Stimulated activated CD4-positive, alpha-beta T cell treated with anti-CD3 and anti-CD28 coated beads, Interleukin-15, amount 100 ng/mL, for 48 hours (primary cell): ENCODE measurements around the gene TMEM121B.

Experiments used
- DNase-seq, 2 donors: peaks; one replicate each; pipeline ENCODE4 v3.0.0-alpha.2; 2020; ENCODE audit warnings: low read depth in 2 of 2

Gene TMEM121B

DNA sequence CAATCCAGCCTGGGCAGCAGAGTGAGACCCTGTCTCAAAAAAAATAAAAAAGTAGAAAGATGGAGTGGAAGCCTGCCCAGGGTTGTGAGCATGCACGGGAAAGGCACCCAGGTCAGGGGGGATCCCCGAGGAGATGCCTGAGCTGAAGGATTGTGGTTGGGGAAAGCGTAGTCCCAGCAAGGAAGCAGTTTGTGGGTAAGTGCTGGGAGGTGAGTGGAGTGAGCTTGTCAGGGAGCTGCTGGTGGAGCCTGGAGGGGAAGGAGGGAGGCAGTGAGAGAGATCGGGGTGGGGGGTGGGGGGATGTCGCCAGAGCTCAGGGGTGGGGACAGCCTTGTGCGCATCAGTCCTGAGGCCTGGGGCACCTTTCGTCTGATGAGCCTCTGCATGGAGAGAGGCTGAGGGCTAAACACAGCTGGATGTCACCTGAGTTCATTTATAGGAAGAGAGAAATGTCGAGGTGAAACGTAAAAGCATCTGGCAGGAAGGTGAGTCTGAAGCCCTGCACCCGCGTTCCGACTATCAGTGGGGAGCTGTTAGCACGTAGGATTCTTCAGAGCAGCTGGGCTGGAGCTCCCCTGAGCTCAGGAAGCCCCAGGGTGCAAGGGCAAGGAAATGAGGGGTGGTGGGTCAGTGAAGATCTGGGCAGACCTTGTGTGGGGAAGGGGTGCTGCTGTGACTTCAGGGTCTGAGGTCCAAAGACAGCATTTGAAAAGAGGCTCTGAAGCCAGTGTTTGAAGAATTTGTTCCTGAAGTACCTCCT is 10.2 kb downstream of the TMEM121B start:
- DNase-seq: no peak

DNA sequence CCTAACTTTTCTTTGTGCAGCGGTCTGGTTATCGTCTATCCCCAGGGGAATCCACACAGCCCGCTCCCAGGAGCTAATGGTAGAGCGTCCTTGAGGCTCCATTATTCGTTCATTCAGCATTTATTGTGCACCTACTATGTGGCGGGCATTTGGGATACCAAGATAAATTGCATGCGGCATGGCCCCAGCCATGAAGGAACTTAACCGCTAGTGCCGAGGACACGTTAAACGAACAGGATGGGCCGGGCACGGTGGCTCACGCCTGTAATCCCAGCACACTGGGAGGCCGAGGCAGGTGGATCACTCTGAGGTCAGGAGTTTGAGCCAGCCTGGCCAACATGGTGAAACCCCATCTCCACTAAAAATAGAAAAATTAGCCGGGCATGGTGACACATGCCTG is 11.2 kb downstream of the TMEM121B start:
- DNase-seq: no peak

DNA sequence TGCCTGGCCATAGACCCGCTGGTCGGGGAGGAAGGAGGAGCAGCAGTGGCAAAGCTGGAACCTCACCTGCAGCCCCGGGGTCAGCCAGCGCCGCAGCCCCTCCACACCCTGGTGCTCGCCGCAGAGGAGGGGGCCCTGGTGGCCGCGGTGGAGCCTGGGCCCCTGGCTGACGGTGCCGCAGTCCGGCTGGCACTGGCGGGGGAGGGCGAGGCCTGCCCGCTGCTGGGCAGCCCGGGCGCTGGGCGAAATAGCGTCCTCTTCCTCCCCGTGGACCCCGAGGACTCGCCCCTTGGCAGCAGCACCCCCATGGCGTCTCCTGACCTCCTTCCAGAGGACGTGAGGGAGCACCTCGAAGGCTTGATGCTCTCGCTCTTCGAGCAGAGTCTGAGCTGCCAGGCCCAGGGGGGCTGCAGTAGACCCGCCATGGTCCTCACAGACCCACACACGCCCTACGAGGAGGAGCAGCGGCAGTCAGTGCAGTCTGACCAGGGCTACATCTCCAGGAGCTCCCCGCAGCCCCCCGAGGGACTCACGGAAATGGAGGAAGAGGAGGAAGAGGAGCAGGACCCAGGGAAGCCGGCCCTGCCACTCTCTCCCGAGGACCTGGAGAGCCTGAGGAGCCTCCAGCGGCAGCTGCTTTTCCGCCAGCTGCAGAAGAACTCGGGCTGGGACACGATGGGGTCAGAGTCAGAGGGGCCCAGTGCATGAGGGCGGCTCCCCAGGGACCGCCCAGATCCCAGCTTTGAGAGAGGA is 11.9 kb downstream of the TMEM121B start:
- no peak for DNase-seq

DNA sequence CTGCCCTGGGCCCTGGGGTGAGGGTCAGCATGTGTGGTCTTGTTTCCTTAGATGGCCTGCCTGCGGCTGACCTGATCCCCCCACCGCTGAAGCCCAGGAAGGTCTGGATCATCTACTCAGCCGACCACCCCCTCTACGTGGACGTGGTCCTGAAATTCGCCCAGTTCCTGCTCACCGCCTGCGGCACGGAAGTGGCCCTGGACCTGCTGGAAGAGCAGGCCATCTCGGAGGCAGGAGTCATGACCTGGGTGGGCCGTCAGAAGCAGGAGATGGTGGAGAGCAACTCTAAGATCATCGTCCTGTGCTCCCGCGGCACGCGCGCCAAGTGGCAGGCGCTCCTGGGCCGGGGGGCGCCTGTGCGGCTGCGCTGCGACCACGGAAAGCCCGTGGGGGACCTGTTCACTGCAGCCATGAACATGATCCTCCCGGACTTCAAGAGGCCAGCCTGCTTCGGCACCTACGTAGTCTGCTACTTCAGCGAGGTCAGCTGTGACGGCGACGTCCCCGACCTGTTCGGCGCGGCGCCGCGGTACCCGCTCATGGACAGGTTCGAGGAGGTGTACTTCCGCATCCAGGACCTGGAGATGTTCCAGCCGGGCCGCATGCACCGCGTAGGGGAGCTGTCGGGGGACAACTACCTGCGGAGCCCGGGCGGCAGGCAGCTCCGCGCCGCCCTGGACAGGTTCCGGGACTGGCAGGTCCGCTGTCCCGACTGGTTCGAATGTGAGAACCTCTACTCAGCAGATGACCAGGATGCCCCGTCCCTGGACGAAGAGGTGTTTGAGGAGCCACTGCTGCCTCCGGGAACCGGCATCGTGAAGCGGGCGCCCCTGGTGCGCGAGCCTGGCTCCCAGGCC is 12.7 kb downstream of the TMEM121B start:
- no peak for DNase-seq

DNA sequence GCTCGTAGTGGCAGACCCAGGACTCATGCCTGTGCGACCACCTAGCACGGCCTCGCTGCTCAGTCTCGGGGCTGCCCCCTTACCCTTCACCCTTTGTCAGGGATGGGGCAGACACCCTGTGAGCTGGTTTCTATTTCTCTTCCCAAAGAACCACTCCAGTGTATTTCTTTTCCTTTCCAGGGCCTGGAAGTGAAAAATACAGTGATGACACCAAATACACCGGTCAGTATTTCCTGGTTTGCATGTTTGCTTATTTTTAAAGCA is 13.7 kb downstream of the TMEM121B start:
- no peak for DNase-seq

DNA sequence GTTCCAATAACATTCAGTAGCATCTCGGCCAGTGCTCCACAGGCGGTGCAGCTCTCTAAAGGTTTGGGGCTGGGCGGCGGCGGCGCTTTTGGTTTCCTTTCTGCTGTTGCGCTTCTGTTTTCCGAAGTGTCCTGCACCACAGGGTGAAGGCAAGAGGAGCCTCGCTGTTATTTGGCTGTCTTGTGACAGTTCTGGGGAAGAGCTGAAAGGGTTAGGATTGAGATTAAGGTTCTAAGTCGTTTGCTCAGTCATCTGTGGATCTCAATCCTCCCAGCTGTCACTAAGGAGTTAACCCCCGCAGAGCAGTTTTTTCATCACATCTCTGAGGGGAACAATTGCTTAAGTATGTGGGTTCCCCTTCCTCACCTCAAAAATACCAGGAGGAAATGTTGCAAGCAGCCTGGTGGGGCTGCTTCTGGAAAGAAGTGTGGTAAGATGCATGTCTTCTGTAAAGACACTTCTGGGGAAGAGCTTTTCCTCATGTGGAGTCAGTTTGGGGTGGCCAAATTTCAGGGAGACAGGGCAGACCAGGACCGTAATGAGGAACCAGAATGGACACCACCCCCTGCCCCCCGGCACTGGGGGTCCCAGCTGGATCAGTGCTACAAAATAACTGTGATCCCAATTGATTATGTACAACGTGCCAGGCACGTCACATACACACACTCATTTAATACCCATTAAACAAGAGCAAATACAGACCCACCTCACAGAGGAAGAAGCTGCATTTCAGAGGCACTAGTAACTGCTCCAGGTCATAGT is 14.2 kb downstream of the TMEM121B start:
- peak in 1 of 2 donors; percentile 21 for DNase-seq

DNA sequence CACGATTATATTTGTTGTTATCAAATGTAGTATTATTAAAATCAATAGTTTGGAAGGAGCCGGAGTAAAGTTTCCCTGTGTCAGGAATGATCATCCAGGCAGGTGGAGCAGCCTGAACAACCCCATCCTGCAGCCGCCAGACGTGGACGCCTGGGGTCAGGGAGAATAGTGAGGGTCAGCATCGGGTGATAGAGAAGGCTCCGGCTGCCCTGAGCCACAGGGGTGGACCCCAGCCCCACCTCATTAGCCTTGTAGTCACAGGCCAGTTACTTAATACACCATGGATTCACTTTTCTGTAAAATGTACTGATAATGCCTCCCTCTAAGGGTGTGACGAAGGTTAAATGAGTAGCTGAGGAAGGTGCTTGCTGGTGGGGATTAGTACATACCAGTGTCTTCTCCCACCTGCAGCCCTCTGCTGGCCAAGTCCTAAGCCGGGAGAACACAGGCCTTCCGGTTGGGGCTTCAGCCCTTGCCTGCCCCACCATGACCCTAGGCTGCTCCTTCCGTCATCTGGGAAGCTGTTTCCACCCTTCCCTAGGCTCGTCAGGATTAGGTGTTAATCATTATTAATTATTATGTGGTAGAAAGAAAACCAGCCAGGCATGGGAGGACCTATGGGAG is 14.9 kb downstream of the TMEM121B start:
- no peak for DNase-seq

DNA sequence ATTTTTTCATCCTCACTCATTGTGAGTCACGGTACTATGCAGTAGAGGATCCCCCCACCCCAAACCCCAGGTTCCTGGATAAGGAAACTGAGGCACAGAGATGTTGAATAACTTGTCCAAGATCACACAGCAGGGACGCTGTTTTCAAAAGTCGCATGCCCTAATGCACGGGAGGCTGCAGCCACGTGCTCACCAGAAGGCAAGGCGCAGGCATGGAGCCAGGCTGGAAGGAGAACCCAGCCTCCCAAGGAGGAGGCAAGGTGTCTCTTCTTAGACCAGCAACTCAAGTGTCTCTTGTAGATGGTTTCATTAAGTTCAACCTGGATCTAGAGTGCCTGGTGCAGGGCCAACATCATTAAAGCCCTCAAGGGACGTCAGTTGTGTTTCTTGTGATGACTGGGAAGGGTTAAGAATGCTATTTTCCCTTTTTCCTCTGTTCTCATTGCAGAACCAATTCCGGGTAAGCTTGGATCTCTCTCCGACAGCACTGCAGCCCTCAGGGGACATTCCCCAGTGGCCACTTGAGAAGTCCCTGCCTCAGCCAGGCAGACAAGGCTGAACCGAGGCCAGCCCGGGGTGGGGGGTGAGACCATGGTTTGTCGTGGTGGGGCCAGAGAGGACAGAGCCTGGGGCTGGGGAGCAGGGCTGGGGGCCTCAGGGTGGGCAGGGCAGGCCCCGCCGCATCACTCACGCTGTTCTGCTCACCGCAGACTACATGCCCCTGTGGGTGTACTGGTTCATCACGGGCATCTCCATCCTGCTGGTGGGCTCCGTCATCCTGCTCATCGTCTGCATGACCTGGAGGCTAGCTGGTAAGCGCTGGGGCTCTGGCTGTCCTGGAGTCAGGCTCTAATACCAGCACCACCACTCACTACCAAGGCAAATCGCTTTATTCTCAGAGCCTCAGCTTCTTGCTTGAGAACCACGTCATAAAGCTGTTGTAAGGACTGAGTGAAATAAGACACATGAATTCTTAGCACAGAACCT is 15.7 kb downstream of the TMEM121B start:
- DNase-seq: no peak

DNA sequence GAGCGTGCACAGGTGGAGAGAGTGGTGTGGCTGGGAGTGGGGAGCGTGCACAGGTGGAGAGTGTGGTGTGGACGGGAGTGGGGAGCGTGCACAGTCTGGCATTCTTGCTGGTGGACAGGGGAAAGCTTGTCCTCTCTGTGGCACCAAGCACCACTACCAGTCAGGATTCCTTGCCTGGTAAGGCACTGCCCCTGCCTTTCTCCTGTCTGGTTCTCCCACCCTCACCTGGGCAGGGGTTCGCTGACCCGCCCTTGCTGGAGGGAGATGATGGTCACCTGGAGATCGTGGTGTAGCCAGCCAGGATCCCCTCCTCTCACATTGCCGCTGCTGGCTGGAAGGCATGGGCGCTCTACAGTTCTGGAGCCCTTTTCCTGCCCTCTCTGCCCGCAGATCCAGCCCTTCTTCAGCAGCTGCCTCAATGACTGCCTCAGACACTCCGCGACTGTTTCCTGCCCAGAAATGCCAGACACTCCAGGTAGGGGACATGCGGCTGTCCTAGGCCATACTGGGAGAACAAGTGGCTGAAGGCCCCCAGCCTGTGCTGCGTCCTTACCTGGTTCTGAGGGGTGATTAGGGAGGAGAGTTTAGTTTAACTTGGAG is 16.7 kb downstream of the TMEM121B start:
- DNase-seq: no peak

DNA sequence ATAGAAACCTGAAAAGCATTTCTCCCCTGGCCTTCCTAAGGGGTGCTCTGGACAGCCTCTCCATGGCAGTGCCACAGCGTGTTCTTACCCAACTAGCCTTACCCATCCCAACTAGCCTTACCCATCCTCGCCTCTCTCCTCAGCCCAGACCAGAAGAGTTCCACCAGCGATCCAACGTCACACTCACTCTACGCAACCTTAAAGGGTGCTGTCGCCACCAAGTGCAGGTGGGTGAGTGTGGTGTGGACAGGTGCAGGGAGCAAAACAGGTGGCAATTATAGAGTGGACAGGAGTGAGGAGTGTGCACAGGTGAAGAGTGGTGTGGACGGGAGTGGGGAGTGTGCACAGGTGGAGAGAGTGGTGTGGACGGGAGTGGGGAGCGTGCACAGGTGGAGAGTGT is 17.8 kb downstream of the TMEM121B start:
- DNase-seq: no peak

DNA sequence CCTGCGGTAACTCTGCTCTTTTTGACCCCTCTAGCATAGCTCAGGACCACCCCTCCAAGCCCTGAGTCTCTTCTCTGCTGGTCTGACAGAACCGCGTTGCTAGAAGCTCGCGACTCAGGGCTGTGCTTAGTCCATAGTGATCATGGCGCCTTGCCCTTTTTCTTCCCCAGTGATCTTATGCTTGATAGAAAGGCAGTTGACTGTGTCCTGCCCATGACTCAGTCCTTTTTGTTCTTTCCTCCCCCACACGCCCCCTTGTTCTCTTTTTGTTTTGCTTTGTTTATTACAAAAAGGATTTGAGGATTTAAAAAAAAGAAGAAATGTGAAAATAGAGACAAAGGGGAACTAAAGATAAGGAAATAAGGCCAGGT is 18.9 kb downstream of the TMEM121B start:
- no peak for DNase-seq

DNA sequence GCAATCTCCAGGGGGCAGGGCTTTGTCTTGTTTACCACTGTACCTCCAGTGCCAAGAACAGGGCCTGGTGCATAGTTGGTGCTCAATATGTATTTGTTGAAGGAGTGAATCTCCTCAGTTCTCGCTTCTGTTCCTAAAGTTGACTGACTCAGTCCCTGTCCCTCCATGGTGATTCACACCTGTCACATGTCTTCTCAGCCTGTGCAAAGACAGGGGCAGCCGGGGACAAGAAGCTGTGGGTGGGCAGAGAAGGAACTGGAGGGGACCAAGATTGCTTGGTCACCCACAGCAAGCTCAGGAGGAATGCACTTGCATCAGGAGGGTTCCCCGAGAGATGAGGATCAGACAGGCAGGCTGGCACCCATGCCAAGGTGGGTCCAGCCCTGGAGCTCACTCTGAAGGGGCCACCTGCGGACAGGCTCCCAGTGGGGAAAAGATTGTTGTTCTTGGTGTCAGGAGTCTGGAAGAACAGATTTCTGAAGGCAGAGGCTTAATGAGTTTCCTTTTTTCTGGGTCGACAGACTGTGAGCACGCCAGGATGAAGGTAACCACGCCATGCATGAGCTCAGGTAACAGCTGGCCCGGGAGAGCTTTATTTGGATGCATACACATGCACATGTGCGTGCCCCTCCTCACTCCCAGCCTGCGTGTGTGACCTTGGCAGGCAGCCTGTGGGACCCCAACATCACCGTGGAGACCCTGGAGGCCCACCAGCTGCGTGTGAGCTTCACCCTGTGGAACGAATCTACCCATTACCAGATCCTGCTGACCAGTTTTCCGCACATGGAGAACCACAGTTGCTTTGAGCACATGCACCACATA is 19.5 kb downstream of the TMEM121B start:
- DNase-seq: no peak

DNA sequence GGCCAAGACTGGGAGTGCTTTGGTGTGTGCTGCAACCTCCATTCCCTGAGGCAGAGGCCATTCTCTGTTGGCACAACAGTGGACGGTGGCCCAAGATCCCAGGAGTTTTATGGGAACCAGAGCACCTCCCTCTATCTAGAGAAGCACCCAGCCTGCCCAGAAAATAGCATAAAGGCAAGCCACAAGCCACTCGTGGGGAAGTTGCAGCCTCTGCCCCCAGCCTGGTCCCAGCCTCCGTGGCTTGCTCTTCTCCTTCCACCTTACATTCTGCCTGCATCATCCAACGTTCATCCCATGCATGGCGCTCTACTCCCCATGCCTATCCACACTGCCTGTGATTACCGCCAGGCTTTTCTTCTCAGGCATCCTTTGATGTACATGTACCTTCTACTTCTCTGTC is 20.5 kb downstream of the TMEM121B start:
- no peak for DNase-seq

DNA sequence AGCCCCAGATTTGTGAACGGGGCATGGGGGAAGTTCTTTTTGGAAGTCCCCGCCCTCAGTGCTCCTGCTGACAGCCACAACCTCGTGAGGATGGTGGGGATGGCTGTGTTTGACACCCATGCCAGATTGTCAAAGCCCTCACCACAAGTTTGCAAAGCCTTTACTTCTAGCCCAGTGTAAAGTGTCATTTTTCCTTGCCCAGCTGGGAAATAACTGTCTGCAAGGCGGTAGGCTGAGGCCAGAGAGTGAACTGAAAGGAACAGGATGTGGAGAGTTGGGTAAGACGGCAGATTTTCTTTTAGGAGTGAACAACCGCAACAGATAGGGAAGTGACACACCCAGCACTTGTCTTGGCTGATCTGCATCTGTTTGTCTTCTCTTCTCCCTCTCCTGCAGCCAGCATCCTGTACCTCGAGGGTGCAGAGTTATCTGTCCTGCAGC is 22.8 kb downstream of the TMEM121B start:
- no peak for DNase-seq

DNA sequence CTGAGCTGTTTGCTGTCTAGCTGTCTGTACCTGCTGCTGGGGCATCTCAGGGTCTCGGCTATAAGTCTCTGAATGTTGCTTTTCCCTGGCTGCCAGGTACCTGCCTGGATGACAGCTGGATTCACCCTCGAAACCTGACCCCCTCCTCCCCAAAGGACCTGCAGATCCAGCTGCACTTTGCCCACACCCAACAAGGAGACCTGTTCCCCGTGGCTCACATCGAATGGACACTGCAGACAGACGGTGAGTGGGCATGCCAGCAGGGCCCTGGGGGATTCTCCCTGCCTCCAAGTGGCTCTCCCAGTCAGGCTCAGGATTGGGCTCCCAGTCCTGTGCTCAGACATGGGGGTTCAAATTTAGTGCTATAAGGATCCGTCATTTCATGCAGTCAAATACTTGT is 23.5 kb downstream of the TMEM121B start:
- DNase-seq: no peak

DNA sequence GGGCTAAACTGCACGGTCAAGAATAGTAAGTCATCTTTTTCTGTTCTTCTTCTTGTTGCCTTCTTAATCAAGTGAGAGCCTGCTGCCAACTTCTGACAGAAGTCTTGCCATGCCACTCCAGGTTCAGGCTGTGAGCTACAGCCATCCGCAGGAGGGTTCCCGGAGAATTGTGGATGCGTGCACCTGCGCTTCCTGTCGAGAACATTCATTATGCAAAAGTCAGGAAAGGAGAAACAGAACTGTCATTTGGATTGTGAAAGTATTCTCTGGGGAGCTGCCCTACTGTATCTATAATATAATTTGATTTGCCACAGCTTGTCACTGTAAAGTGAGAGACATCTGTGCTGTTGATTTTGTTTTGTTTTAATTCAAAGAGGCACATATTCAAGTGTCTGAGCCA is 24.1 kb downstream of the TMEM121B start:
- no peak for DNase-seq

DNA sequence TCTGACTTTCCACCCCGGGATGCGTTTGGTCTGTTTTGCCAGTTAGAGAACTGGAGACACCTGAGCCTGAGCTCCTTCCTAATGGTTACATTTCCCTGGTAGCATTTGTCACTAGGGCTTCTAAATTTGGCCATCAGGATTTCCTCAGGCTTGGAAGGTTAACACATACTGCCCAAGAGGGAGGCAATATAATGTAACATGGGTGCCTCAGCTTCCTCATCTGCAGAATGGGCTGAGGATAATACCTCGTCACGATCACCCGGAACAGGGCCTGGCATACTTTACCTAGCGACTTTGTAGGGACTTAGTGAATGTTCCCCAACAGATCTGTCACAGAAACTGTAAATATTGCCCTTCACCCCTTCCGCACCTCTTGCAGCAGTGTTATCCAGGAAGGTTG is 25.1 kb downstream of the TMEM121B start:
- DNase-seq: no peak

DNA sequence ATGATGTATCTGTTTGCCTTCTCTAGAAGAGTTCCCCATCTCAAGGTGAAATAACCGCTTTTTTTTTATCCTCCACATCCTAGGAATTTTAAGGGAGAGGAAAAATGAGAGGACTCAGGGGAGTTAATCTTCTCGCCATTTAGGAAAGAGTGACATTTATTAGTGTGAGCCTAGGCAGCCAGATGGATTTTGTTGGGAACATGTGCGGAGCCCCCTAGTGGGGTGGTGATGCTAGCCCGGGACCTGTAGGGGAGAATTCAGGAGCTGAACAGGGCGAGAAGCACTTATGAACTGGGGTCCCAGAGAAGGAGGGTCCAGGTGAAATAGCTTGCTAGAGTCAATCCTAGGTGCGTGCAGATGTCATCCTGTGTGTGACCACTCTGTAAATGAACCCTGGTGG is 25.6 kb downstream of the TMEM121B start:
- no peak for DNase-seq

DNA sequence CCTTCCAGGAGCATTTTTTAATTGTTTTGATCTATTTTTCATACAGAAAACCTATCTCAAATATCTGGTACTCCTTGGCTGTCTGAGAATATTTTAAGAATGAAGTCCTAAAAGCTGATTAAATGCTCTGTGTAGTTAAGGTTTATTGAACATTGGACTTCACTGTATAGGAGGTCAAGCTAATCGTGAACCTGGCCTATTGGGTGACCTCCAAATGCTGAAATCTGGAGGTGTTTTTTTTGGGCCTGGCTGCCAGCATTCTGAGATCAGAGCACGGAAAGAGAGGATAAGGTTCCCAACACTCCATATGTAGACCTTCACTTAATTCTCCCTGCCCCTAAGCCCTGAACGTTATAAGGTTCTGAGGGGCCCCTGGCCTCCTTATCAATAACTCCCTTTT is 28.1 kb downstream of the TMEM121B start:
- DNase-seq: no peak
